ENCODE data around the gene ZGPAT.

DNA sequence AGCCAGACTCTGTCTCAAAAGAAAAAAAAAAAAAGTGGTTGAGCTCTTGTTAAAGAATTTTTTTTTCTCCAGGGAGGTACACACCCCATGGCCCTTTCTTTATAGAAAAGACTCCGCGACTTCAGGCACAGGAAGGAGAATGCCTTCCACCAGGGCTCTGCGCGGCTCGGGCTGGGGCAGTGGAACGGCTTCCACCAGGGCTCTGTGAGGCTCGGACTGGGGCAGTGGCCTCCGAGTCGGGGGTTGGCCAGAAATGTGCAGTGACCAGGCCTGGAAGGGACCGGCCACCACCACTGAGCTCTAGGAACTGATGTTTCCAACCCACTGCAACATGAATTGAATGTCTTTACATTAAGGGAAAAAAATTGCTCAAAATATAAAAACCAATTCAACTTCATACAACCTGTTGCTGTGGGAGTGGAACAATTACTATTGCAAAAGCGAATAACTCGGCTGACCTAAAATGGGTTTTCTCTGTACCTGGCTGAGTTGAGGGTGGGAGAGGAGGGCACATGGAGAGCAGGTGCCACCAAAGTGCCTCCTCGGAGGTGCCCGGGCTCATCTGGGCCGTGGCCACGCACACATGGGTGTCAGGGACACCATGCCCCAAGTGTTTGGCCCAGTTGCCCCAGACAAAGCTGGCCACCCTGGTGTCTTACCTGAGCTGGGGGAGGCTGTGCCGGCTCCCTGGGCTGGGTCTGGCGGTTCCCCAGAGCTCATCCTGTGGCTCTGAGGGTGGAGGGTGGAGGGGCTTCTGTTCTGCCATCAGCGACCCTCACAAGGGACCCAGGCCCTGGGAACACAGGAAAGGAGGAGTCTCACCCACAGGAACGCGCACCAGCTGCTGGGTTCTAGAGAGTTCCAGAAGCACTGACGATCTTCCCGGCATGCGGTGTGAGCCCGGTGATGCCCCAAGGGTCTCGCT is 61.0 kb downstream of the ZGPAT start:
- no peak for TF ChIP-seq SIN3A (conservative IDR thresholded peaks at IDR 0.05 in 1 of 2, IDR thresholded peaks at IDR 0.05 in 1 of 2; ENCODE audit: low read depth in 1 of 2, low read length in 2 of 2)
- TF ChIP-seq MAFK (IDR thresholded peaks at IDR 0.05; ENCODE audit: low read depth, low read length): no peak
- TF ChIP-seq, protein P1, sequence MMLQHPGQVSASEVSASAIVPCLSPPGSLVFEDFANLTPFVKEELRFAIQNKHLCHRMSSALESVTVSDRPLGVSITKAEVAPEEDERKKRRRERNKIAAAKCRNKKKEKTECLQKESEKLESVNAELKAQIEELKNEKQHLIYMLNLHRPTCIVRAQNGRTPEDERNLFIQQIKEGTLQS (IDR thresholded peaks at IDR 0.05; ENCODE audit: insufficient read depth, low read depth, low read length): no peak
- no peak for TF ChIP-seq TAF1 (IDR thresholded peaks at IDR 0.05; ENCODE audit: low read depth, low read length)
- no peak for TF ChIP-seq CTCF (IDR thresholded peaks at IDR 0.05; ENCODE audit: control extremely low read depth in 1 of 3, insufficient read depth in 1 of 3, low read depth in 1 of 3, low read length in 3 of 3)
- no peak for TF ChIP-seq BRCA1 (IDR thresholded peaks at IDR 0.05; ENCODE audit: low read depth, low read length)
- TF ChIP-seq ZNF274 (IDR thresholded peaks at IDR 0.05; ENCODE audit: borderline replicate concordance, extremely low read depth, low read length): no peak
- TF ChIP-seq EZH2 (IDR thresholded peaks at IDR 0.05; ENCODE audit: low read depth, low read length, severe bottlenecking): no peak
- no peak for TF ChIP-seq CREB1 (IDR thresholded peaks at IDR 0.05)
- TF ChIP-seq EGR1 (IDR thresholded peaks at IDR 0.05; ENCODE audit: borderline replicate concordance, low read depth, low read length): no peak

All from H1 (cell line).